ENCODE measurements around the gene BLOC1S5.
"Not testable (repeated sequence)": the region's sequence is repeated elsewhere in the genome, so short reads cannot be mapped to it uniquely, and the experiment has no call there.

BLOC1S5 gene

DNA sequence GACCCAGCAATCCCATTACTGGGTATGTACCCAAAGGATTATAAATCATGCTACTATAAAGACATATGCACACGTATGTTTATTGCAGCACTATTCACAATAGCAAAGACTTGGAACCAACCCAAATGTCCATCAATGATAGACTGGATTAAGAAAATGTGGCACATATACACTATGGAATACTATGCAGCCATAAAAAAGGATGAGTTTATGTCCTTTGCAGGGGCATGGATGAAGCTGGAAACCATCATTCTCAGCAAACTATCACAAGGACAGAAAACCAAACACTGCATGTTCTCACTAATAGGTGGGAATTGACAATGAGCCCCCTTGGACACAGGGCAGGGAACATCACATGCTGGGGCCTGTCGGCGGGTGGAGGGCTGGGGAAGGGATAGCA, 30.1 kb downstream of the BLOC1S5 start:
- DNase-seq, result not testable (repeated sequence)

DNA sequence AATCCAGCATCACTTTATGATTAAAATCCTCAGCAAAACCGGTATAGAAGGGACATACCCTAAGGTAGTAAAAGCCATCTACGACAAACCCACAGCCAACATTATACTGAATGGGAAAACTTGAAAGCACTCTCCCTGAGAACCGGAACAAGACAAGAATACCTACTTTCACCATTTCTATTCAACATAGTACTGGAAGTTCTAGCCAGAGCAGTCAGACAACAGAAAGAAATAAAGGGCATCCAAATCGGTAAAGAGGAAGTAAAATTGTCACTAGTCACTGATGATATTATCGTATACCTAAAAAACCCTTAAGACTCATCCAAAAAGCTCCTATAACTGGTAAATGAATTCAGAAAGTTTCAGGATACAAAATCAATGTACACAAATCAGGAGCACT, 33.3 kb downstream of the BLOC1S5 start:
- DNase-seq, result no peak

GRCh38 chr6:8029243-8029870, 34.8 kb downstream of the BLOC1S5 start:
- DNase-seq, result no peak

DNA sequence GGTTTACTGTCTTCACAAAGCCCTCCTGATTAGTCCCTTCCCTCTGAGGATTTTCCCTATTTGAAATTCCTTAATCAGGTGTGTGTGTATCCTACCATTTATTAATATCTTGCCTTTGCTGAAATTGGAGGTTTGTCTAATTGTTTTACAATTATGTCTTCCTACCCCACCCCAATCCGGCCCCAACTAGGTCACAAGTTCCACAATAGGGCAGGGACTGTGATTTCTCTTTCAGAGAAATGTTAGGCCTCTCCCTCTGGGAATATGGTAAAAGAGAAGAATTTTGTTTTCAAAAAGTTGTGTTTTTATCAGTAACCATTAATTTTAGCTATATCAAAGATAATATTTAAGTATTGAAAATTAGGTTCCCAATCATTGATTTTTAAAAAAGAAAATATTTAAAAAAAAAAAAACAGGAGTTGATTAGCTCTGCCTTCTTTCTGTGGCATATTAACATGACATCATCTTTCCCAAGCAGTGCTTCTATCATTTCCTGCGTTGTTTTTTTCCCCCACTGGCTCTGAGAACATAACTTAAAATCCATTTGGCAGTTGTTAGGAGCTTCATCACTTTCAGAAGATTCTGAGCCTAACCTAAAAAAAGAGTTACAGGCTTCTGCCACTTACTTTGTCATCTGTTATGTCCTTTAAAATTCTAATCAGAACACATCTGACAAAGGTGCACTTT, 36.1 kb downstream of the BLOC1S5 start:
- no peak for DNase-seq

GRCh38 chr6:8026800-8027199, 37.4 kb downstream of the BLOC1S5 start:
- DNase-seq, result no peak

DNA sequence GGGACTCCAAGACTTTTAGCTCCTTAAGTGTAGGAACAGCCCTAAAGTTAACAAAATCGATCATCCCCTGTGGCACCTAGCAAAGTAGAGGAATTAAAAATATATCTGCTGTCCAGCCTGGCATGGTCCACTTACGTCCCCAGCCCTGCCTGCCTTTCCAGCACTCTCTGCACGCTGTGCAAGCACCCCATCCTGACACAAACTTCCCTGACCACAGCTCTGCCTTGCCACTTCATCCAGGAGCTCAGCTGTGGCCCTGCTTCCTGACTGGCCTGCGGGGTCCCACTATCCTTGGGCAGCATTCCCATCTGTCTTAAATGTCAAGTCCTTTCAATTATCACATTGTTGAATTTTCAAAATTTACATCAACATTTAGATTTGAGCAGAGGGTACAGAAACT, 39.0 kb downstream of the BLOC1S5 start:
- DNase-seq, result no peak

- no peak for DNase-seq
Observed at GRCh38 chr6:8023638-8024037, 40.6 kb downstream of the BLOC1S5 start.

- DNase-seq, result no peak
Observed at GRCh38 chr6:8020083-8020482, 44.1 kb downstream of the BLOC1S5 start.

DNA sequence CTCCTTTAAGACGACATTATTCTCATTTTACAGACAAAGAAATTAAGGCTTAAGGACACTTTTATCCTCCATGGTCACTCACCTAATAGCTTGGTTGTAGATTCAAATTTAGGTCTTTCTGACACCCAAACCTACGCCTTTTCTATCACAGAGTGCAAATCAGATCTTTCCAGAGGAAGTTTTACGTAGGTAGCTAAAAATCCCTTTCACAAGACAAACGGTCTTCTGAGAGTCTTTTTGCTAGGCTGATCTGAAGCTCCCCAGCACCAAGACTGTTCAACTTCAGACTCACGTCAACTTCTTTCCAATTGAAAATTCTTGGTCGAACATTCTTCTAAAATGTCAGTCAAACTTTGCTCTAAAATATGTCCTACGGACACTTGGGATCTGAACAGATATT, 46.5 kb downstream of the BLOC1S5 start:
- DNase-seq, result no peak

GRCh38 chr6:8017276-8017701, 46.9 kb downstream of the BLOC1S5 start:
- no peak for DNase-seq

- no peak for DNase-seq
Observed at GRCh38 chr6:8014947-8015346, 49.2 kb downstream of the BLOC1S5 start.

- DNase-seq, result no peak
Observed at GRCh38 chr6:8013763-8014162, 50.4 kb downstream of the BLOC1S5 start.

- no peak for DNase-seq
Observed at GRCh38 chr6:8006208-8006607, 58.0 kb downstream of the BLOC1S5 start.

- DNase-seq, result no peak
Observed at GRCh38 chr6:8005136-8005535, 59.1 kb downstream of the BLOC1S5 start.

DNA sequence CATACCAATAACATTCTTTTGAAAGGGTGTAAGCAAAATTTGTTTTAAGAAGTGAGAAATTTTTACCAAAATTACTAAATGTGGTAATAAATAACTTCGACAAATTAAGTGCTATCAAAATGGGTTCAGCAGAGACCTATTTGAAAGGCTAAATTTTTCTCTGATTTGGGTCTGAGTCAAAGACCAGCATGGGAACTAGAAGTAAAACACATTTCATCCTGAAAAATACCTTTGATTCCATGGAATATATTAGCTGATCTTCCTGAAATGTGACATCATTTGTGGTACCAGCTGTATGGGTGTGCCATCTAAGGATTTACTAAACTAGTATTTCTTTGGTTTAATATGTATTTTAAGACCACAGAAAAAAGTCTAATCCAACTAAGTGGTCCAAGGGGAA, 63.6 kb downstream of the BLOC1S5 start:
- DNase-seq, result no peak

GRCh38 chr6:8000188-8000596, 64.0 kb downstream of the BLOC1S5 start:
- no peak for DNase-seq

- no peak for DNase-seq
Observed at GRCh38 chr6:7999201-7999600, 65.0 kb downstream of the BLOC1S5 start.

DNA sequence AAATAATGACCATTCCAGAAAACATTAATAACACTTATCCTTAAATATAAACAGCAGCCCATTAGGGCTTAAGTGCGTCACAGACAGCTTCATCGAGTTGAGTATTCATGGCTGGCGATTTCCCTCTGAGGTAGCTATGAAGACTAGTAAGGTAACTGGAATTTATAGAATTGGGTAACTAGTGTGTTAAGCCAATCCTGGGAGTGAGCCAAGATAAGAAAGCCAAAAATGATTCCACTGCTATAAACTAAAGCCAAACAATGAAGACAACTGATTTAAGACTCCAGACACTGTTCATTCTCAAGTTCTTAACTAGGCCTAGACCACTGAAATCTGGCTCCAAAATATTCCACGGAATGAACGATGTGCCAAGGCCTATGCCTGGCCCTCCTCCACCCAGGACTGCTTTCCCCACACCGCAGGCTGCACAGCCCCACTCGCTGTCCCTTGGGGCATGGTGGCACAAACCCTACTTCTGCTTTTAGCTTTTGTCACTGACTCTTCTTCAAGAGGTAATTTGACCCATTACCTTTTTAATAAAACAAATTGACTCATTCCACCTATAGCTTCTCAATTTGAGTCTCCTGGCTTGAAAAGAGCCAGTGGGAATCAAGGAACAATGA, 66.0 kb downstream of the BLOC1S5 start:
- no peak for DNase-seq

- no peak for DNase-seq
Observed at GRCh38 chr6:7997286-7997685, 66.9 kb downstream of the BLOC1S5 start.

GRCh38 chr6:7996538-7997111, 67.6 kb downstream of the BLOC1S5 start:
- DNase-seq, result no peak

- no peak for DNase-seq
Observed at GRCh38 chr6:7993952-7994351, 70.2 kb downstream of the BLOC1S5 start.

DNA sequence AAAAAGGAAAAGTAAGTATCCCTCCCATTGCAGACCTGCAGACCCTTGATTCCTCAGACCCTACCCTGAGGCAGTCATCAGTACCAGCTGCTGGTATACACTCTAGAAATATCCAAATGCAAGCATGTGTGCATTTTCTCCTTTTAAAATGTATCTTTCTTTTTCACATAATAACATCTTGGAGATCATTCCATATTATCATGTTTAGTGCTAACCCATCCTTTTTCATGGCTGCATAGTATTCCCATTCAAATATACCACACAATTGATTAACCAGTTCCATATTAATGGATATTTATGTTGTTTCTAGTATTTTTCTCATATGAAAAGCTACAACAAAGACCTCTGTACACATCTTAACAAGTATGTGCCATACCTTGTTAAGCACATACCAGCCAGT, 70.8 kb downstream of the BLOC1S5 start:
- no peak for DNase-seq

DNA sequence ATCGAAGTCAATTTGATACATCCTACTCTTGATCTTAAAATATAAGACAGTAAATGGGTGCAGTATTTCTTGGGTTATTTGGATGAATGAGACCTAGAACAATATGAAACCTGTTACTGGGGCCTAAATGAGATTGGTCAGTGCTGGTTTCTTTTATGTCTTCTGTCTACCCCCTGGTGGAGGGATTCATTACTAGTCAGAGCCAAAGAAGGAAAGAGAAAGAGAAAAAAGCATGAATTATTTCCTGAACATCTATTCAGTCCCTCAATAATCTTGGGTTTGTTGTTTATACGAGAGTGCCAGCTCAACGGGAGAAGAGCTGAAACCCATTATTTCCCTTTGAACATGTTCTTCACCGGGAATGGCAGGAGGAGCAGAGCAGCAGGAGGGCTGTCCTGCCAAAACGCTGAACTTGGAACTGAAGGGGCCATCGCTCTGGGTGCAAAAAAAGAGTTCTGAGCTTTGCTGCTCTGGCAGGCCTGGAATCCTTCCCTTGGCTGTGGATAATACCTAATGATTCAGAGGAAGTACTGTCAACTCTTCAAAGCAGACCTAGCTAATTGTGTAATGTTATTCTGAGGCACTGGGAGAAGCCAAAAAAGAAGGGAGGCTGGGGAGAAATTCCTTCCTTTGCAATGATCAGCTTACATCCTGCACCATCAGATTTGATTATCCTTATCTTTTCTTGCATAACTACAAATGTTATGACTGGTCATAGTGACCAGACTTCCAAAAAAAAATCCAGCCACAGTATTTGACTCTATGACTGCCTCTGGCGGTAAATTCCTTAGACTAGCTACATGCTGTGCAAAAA, 72.0 kb downstream of the BLOC1S5 start:
- no peak for DNase-seq
